B cell (primary cell): Measurements from ENCODE around the gene NCOR1. TPM values are rescaled to one million over a fixed set of nuclear protein-coding genes. Genes with fewer than 3 reads are reported as not detected.
"Not testable (repeated sequence)": the region's sequence is repeated elsewhere in the genome, so short reads cannot be mapped to it uniquely, and the experiment has no call there.

ENCODE experiments used
- ATAC-seq: fragments of 200-7000 bp; cut with Tn5 transposase; one replicate; pipeline ENCODE4 v1.10.0; 2021; ENCODE audit warnings: low read depth, mild to moderate bottlenecking, moderate number of reproducible peaks, moderate library complexity
- CTCF ChIA-PET: fragments of 350-600 bp; sonication (Branson Sonifier 250); formaldehyde crosslinking; loops from one replicate; lab custom pipeline; 2021; ENCODE audit warnings: antibody characterized with exemption, inconsistent platforms; lab: Charles Lee
- POLR2A ChIA-PET: fragments of 350-600 bp; sonication (Branson Sonifier 250); formaldehyde crosslinking; loops from one replicate; lab custom pipeline; 2021; ENCODE audit warnings: antibody characterized with exemption; lab: Charles Lee
- DNase-seq: peaks from one replicate; pipeline ENCODE4 v3.0.0; 2013
- H2AFZ ChIP-seq: 2 replicates; pipeline ENCODE4 v1.6.1; 2012; ENCODE audit warnings: mild to moderate bottlenecking, low read depth, low read length; ENCODE audit not compliant: insufficient read depth, poor library complexity, severe bottlenecking
- H3K27ac ChIP-seq, 2 donors: 1 replicate in 1 of 2; 2 replicates in 1 of 2; pipeline ENCODE4 v1.5.1; 2012 to 2013; ENCODE audit warnings: low read length in 2 of 2, mild to moderate bottlenecking in 2 of 2, moderate library complexity in 1 of 2
- H3K27me3 ChIP-seq, 4 experiments: fragments of 200-600 bp in 1 of 4; sonication (generic) in 1 of 4; replicated peaks in 1 of 4; 1 replicate in 2 of 4; 2 replicates in 2 of 4; pipeline versions ENCODE4 v1.6.1 to v1.7.0; 2013 to 2016; ENCODE audit warnings: low read length in 3 of 4, mild to moderate bottlenecking in 2 of 4, mixed read lengths in 1 of 4, moderate library complexity in 1 of 4; ENCODE audit not compliant: insufficient read depth in 4 of 4, control insufficient read depth in 3 of 4; ENCODE audit errors: control extremely low read depth in 1 of 4
- H3K36me3 ChIP-seq, 2 experiments: replicated peaks in 1 of 2; 1 replicate in 1 of 2; 2 replicates in 1 of 2; pipeline versions ENCODE4 v1.6.1 to v1.7.1; 2013; ENCODE audit warnings: low read length in 1 of 2; ENCODE audit not compliant: insufficient read depth in 2 of 2, control insufficient read depth in 1 of 2; ENCODE audit errors: control extremely low read depth in 1 of 2, extremely low read depth in 1 of 2
- H3K4me1 ChIP-seq, 2 donors: fragments of 200-600 bp in 1 of 2; sonication (generic) in 1 of 2; 1 replicate in 1 of 2; 2 replicates in 1 of 2; pipeline versions ENCODE4 v1.5.1 to v1.6.1; 2013 to 2017; ENCODE audit warnings: low read length in 2 of 2; ENCODE audit not compliant: control insufficient read depth in 2 of 2, insufficient read depth in 2 of 2
- H3K4me2 ChIP-seq: replicated peaks from 2 replicates; pipeline ENCODE3; 2012; ENCODE audit warnings: mild to moderate bottlenecking, low read depth, low read length; ENCODE audit not compliant: poor library complexity, severe bottlenecking
- H3K4me3 ChIP-seq, 5 experiments: fragments of 200-600 bp in 1 of 5; sonication (generic) in 1 of 5; 1 replicate in 3 of 5; 2 replicates in 2 of 5; pipeline versions ENCODE4 v1.5.1 to v1.7.0; 2011 to 2016; ENCODE audit warnings: low read length in 4 of 5, mild to moderate bottlenecking in 4 of 5, low read depth in 2 of 5, control low read depth in 1 of 5, moderate library complexity in 1 of 5; ENCODE audit not compliant: insufficient read depth in 1 of 5; ENCODE audit errors: control extremely low read depth in 1 of 5, extremely low read depth in 1 of 5
- H3K79me2 ChIP-seq: fragments of 200-600 bp; sonication (generic); one replicate; pipeline ENCODE4 v1.6.0; 2016; ENCODE audit warnings: low read length; ENCODE audit not compliant: control insufficient read depth, insufficient read depth
- H3K9ac ChIP-seq: fragments of 200-600 bp; sonication (generic); 2 replicates; pipeline ENCODE4 v1.6.1; 2017; ENCODE audit warnings: mild to moderate bottlenecking, low read length, moderate library complexity
- H3K9me3 ChIP-seq, 3 donors: one replicate each; pipeline versions ENCODE4 v1.6.1 to v1.7.1; 2013; ENCODE audit warnings: low read length in 2 of 3; ENCODE audit not compliant: control insufficient read depth in 2 of 3, insufficient read depth in 1 of 3; ENCODE audit errors: control extremely low read depth in 1 of 3
- H4K20me1 ChIP-seq: 2 replicates; pipeline ENCODE4 v1.6.0; 2012; ENCODE audit warnings: mild to moderate bottlenecking, low read length; ENCODE audit not compliant: insufficient read depth, control insufficient read depth, poor library complexity, severe bottlenecking
- H3K27ac Mint-ChIP-seq: one replicate; pipeline ENCODE4 v1.8.0; 2021; ENCODE audit warnings: mixed read lengths
- H3K27me3 Mint-ChIP-seq: one replicate; pipeline ENCODE4 v1.8.0; 2021; ENCODE audit warnings: mixed read lengths
- H3K4me1 Mint-ChIP-seq: one replicate; pipeline ENCODE4 v1.8.0; 2021; ENCODE audit warnings: mixed read lengths
- H3K4me3 Mint-ChIP-seq: one replicate; pipeline ENCODE4 v1.8.0; 2021; ENCODE audit warnings: mixed read lengths
- H3K9me3 Mint-ChIP-seq: one replicate; pipeline ENCODE4 v1.8.0; 2022; ENCODE audit warnings: mixed read lengths; ENCODE audit not compliant: insufficient read depth
- WGBS: methylation state at CpG from one replicate; pipeline ENCODE4 v1.1.5; 2013; ENCODE audit warnings: missing lambda C conversion rate; ENCODE audit not compliant: insufficient coverage; 5-methylcytosine and 5-hydroxymethylcytosine counted together
- intact Hi-C: fragments of 100-400 bp; cut with micrococcal nuclease; formaldehyde crosslinking; loops from one replicate; pipeline ENCODE4 v1.10.0; 2022
- polyA plus RNA-seq: library from polyadenylated mRNA; depleted of rRNA; stranded (reverse); fragments of >200 nt; gene quantifications from 2 replicates; pipeline ENCODE4 v1.2.3, GENCODE V29; 2012
- total RNA-seq, 2 donors: library from RNA; stranded (reverse); fragments of 120-200 nt in 1 of 2; gene quantifications; 1 replicate in 1 of 2; 2 replicates in 1 of 2; pipeline versions ENCODE4 v1.2.3 to v1.2.4, GENCODE V29; 2013 to 2022

NCOR1 gene
- total and polyA plus RNA-seq, 2 donors (not counting 1 experiment from before 2014, with no cell fraction given) = 46.3 to 217 TPM

- H3K9me3 Mint-ChIP-seq, H2AFZ ChIP-seq, H3K4me3 ChIP-seq, H3K27me3 Mint-ChIP-seq, H4K20me1 ChIP-seq, H3K36me3 ChIP-seq, H3K9me3 ChIP-seq, H3K27me3 ChIP-seq, intact Hi-C loops, ATAC-seq, POLR2A ChIA-PET: not testable (repeated sequence)
- peak; percentile 30 for DNase-seq
- H3K4me2 ChIP-seq = peak overlapping the region; percentile 8
- H3K27ac ChIP-seq = peak overlapping the region; percentile 34 to 76
- WGBS = 89% methylated on average over 3 of the region's 5 CpGs
- H3K4me1 ChIP-seq = peaks cover 34 to 40% of the 10 kb centered on the region in 2 donors
- H3K79me2 ChIP-seq = peaks cover 81% of the 10 kb centered on the region
- Mint-ChIP-seq H3K27ac (peak overlapping the region; percentile 64), H3K4me1 (peaks cover 69% of the 10 kb centered on the region), H3K4me3 (peak overlapping the region; percentile 46)
- CTCF ChIA-PET = interaction anchor here (0.7 kb wide), 1 partner anchor 121 kb away, joined by 3 read pairs; no protein-coding TSS in a partner anchor
- H3K9ac ChIP-seq = peak overlapping the region; percentile 35
These were observed 12.5 kb downstream of the NCOR1 start for GRCh38 chr17:16202554-16203500.

- intact Hi-C loops, H3K4me2 ChIP-seq, H3K27me3 ChIP-seq, POLR2A ChIA-PET, H3K9me3 ChIP-seq, H3K36me3 ChIP-seq, H3K4me3 Mint-ChIP-seq, H3K4me3 ChIP-seq, H3K9ac ChIP-seq, H4K20me1 ChIP-seq, H2AFZ ChIP-seq, ATAC-seq, DNase-seq, H3K27me3 Mint-ChIP-seq, H3K9me3 Mint-ChIP-seq: not testable (repeated sequence)
- Mint-ChIP-seq H3K27ac (peak overlapping the region; percentile 81), H3K4me1 (peaks cover 70% of the 10 kb centered on the region)
- CTCF ChIA-PET = interaction anchor here (0.7 kb wide), 1 partner anchor 20 kb away, joined by 3 read pairs; no protein-coding TSS in a partner anchor
- H3K4me1 ChIP-seq = peaks cover 34 to 40% of the 10 kb centered on the region in 2 donors
- 89% methylated on average over 10 of the region's 13 CpGs for WGBS
- H3K79me2 ChIP-seq = peaks cover 86% of the 10 kb centered on the region
- peak overlapping the region in 1 of 2 donors; percentile 33 for H3K27ac ChIP-seq
These were observed 13.6 kb downstream of the NCOR1 start for GRCh38 chr17:16201693-16202131.
